K562 treated with DMSO at 1 percent for 48 hours (cell line): ENCODE data around the gene SEC31A. TPM values are rescaled to one million over a fixed set of nuclear protein-coding genes. Genes with fewer than 3 reads are reported as not detected.

Source experiments
- total RNA-seq: library from RNA; unstranded; fragments of 300-600 nt; gene quantifications from 2 replicates; pipeline ENCODE4 v1.2.3, GENCODE V29; 2022; ENCODE audit warnings: low replicate concordance; ENCODE audit errors: extremely low read depth

Gene SEC31A
- total RNA-seq = not detected in 2 replicates

GRCh38 chr4:82890901-82891706 lies at the start of gene SEC31A:
Gene SEC31A (minus strand): TSS chr4:82891153. CDS start chr4:82881936, 9,217 bp downstream.

GRCh38 chr4:82900411-82901182 lies 9.6 kb upstream of the SEC31A start, which contains the start of gene THAP9:
Gene THAP9 (plus strand): TSS chr4:82900735. CDS start chr4:82900803, 68 bp downstream.

GRCh38 chr4:82798168-82799005 lies 92.6 kb downstream of the SEC31A start, which contains the start of gene SCD5:
Gene SCD5 (minus strand): TSS chr4:82798796. CDS start chr4:82798537, 259 bp downstream.

Other genes starting within 250 kb of the SEC31A start
- gene SCD5, start 92.4 kb downstream of the SEC31A start, total RNA-seq = not detected in 2 replicates
- gene THAP9, start 9.6 kb upstream of the SEC31A start, total RNA-seq = not detected in 2 replicates
- gene LIN54, start 119.7 kb upstream of the SEC31A start, total RNA-seq = not detected in 2 replicates
- gene COPS4, start 144.0 kb upstream of the SEC31A start, total RNA-seq = not detected in 2 replicates
- gene PLAC8, start 223.6 kb upstream of the SEC31A start, total RNA-seq = not detected in 2 replicates